GM23338 (cell line): Measurements from ENCODE around the gene DGCR8. TPM values are rescaled to one million over a fixed set of nuclear protein-coding genes. Genes with fewer than 3 reads are reported as not detected.
A peak's percentile ranks its signal among the peaks of the same experiment; 100 is the strongest.

Experiments used
- ATAC-seq: fragments of 200-7000 bp; cut with Tn5 transposase; 3 replicates; pipeline ENCODE4 v1.9.1; 2020
- DNase-seq: peaks from one replicate; pipeline ENCODE4 v3.0.0-alpha.2; 2015; ENCODE audit warnings: low spot score
- H2AFZ ChIP-seq: fragments of 200-600 bp; sonication (generic); 2 replicates; pipeline ENCODE4 v1.8.0; 2016; ENCODE audit warnings: antibody characterized with exemption, mild to moderate bottlenecking, moderate library complexity
- H3F3A ChIP-seq: fragments of 200-600 bp; sonication (generic); replicated peaks from 2 replicates; pipeline ENCODE4 v1.8.0; 2017; ENCODE audit warnings: antibody characterized with exemption, mixed run types, low read depth
- H3K27ac ChIP-seq: fragments of 200-600 bp; sonication (generic); 2 replicates; pipeline ENCODE4 v1.6.1; 2016; ENCODE audit warnings: low read depth
- H3K27me3 ChIP-seq: fragments of 200-600 bp; sonication (generic); 2 replicates; pipeline ENCODE4 v1.8.0; 2016; ENCODE audit warnings: mild to moderate bottlenecking, mixed run types, moderate library complexity; ENCODE audit not compliant: insufficient read depth
- H3K36me3 ChIP-seq: fragments of 200-600 bp; sonication (generic); 2 replicates; pipeline ENCODE4 v1.8.0; 2016; ENCODE audit warnings: mild to moderate bottlenecking; ENCODE audit not compliant: insufficient read depth
- H3K4me1 ChIP-seq: fragments of 200-600 bp; sonication (generic); 2 replicates; pipeline ENCODE4 v1.8.0; 2016; ENCODE audit warnings: mild to moderate bottlenecking, moderate library complexity; ENCODE audit not compliant: insufficient read depth
- H3K4me2 ChIP-seq: fragments of 200-600 bp; sonication (generic); 2 replicates; pipeline ENCODE4 v1.7.1; 2017; ENCODE audit warnings: mixed run types
- H3K4me3 ChIP-seq: fragments of 200-600 bp; sonication (generic); 2 replicates; pipeline ENCODE4 v1.6.1; 2016; ENCODE audit warnings: mixed run types
- H3K79me2 ChIP-seq: fragments of 200-600 bp; sonication (generic); replicated peaks from 2 replicates; pipeline ENCODE4 v1.8.0; 2017; ENCODE audit warnings: mild to moderate bottlenecking; ENCODE audit not compliant: insufficient read depth
- H3K9me2 ChIP-seq: fragments of 200-600 bp; sonication (generic); 2 replicates; pipeline ENCODE4 v1.8.0; 2017; ENCODE audit not compliant: insufficient read depth
- H4K20me1 ChIP-seq: fragments of 200-600 bp; sonication (generic); replicated peaks from 2 replicates; pipeline ENCODE4 v1.8.0; 2017; ENCODE audit warnings: mild to moderate bottlenecking; ENCODE audit not compliant: insufficient read depth
- H3K27ac Mint-ChIP-seq: 2 replicates; pipeline ENCODE4 v1.8.0; 2020; ENCODE audit warnings: inconsistent platforms, mild to moderate bottlenecking, moderate library complexity, mixed read lengths
- H3K27me3 Mint-ChIP-seq: 3 replicates; pipeline ENCODE4 v1.8.0; 2022; ENCODE audit warnings: low read depth, mild to moderate bottlenecking, moderate library complexity, mixed read lengths, inconsistent platforms; ENCODE audit not compliant: insufficient read depth, poor library complexity
- H3K36me3 Mint-ChIP-seq: 3 replicates; pipeline ENCODE4 v1.8.0; 2021; ENCODE audit warnings: low read depth, mild to moderate bottlenecking, inconsistent platforms, moderate library complexity, mixed read lengths
- H3K4me1 Mint-ChIP-seq: 3 replicates; pipeline ENCODE4 v1.8.0; 2020; ENCODE audit warnings: mild to moderate bottlenecking, inconsistent platforms, mixed read lengths
- H3K4me3 Mint-ChIP-seq: 3 replicates; pipeline ENCODE4 v1.8.0; 2021; ENCODE audit warnings: moderate library complexity, mild to moderate bottlenecking, inconsistent platforms, mixed read lengths
- H3K9me3 Mint-ChIP-seq: 3 replicates; pipeline ENCODE4 v1.8.0; 2020; ENCODE audit warnings: moderate library complexity, mild to moderate bottlenecking, inconsistent platforms, mixed read lengths
- CREB1 ChIP-seq: fragments of 250-450 bp; sonication (Bioruptor Pico); IDR thresholded peaks from 2 replicates; pipeline ENCODE4 v1.5.0; 2020; ENCODE audit warnings: low read depth, mild to moderate bottlenecking, moderate library complexity
- EZH2phosphoT487 ChIP-seq: fragments of 200-600 bp; sonication (generic); IDR thresholded peaks from one replicate; pipeline ENCODE4 v1.8.1; 2018; ENCODE audit warnings: antibody characterized with exemption; ENCODE audit not compliant: unreplicated experiment
- ZNF114 ChIP-seq: fragments of 250-450 bp; sonication (Bioruptor Pico); IDR thresholded peaks from 2 replicates; pipeline ENCODE4 v1.5.0; 2020; ENCODE audit warnings: mild to moderate bottlenecking, moderate library complexity
- ZNF331 ChIP-seq: fragments of 250-450 bp; sonication (Bioruptor Pico); IDR thresholded peaks from 2 replicates; pipeline ENCODE4 v1.5.0; 2020; ENCODE audit warnings: low read depth, mild to moderate bottlenecking, moderate library complexity
- polyA plus RNA-seq: library from polyadenylated mRNA; unstranded; fragments of >200 nt; fragmentation: Nextera tagmentation; extraction: Ambion mirVana; gene quantifications from 2 replicates; pipeline ENCODE4 v1.2.1, GENCODE V29; 2016
- total RNA-seq: library from RNA; depleted of rRNA; stranded (reverse); fragments of >200 nt; shearing (Covaris generic); gene quantifications from 2 replicates; pipeline ENCODE4 v1.2.3, GENCODE V29; 2014
- TF ChIP-seq, protein P1 (sequence below): IDR thresholded peaks from one replicate; pipeline ENCODE4 v1.6.1; 2018; ENCODE audit warnings: antibody characterized with exemption; ENCODE audit not compliant: unreplicated experiment
- TF ChIP-seq, protein P2 (sequence below), 2 experiments: fragments of 200-600 bp in 1 of 2; sonication (generic) in 1 of 2; conservative IDR thresholded peaks; 2 replicates each; pipeline versions ENCODE4 v1.5.1 to v1.6.1; 2016 to 2017; ENCODE audit warnings: antibody characterized with exemption in 2 of 2, low read depth in 2 of 2, mild to moderate bottlenecking in 2 of 2, moderate library complexity in 1 of 2

Gene DGCR8
- total and polyA plus RNA-seq, 2 experiments from 2014 or later = 12.2 to 48.9 TPM

DNA sequence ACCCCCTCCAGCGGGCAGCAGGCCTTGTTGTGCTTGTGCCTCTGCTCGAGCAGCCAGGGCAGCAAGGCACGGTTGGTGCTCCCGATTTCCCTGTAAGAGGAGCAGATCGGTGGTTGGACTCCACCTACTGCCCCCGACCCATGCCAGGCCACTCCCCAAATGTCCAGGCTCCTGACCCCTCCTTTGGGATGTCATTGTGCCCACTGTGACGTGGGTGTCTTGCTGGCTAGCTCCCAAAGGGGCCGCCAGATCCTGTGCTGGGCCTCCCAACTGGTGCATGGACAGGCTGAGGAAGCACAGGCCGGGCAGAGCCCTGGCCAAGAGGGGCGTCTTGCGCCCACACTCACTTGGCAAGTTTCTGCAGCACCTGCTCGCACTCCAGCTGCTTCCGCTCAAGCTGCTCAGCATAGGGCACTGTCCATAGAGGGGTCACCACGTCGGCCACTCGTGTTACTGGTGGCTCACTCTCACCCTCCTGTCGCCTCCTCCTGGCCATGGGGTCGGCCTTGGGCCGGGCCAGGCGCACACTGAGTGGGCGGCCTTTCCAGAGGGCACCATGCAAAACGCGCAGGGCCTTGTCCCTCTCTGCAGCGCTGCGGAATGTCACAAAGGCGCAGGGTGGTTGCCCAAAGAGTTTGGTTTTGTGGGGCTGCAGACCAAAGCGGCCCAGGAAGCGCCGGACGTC, 35.8 kb downstream of the DGCR8 start, which contains the start of gene RANBP1:
Gene RANBP1 (plus strand): TSS at position 414 of the 685 bp plus-strand sequence. CDS start 81 bp downstream, at position 495.
- H2AFZ ChIP-seq = no peak within 1 kb of the TSS
- H4K20me1 ChIP-seq = peaks cover 18% of the 10 kb centered on the region
- peaks cover 16% of the 10 kb centered on the region for H3K4me1 ChIP-seq
- DNase-seq (peak; percentile 21), ATAC-seq (no peak; the same call in 1 of the 3 replicates)
- H3K27me3 Mint-ChIP-seq = peaks cover 37% of the 10 kb centered on the region
- H3K4me3 Mint-ChIP-seq = peak within 1 kb of the TSS; percentile 90
- H3K4me3 ChIP-seq = peak within 1 kb of the TSS; percentile 98
- peaks cover 21% of the 10 kb centered on the region for H3K36me3 ChIP-seq
- H3F3A ChIP-seq = peaks cover 13% of the 10 kb centered on the region
- TF ChIP-seq, protein P1, sequence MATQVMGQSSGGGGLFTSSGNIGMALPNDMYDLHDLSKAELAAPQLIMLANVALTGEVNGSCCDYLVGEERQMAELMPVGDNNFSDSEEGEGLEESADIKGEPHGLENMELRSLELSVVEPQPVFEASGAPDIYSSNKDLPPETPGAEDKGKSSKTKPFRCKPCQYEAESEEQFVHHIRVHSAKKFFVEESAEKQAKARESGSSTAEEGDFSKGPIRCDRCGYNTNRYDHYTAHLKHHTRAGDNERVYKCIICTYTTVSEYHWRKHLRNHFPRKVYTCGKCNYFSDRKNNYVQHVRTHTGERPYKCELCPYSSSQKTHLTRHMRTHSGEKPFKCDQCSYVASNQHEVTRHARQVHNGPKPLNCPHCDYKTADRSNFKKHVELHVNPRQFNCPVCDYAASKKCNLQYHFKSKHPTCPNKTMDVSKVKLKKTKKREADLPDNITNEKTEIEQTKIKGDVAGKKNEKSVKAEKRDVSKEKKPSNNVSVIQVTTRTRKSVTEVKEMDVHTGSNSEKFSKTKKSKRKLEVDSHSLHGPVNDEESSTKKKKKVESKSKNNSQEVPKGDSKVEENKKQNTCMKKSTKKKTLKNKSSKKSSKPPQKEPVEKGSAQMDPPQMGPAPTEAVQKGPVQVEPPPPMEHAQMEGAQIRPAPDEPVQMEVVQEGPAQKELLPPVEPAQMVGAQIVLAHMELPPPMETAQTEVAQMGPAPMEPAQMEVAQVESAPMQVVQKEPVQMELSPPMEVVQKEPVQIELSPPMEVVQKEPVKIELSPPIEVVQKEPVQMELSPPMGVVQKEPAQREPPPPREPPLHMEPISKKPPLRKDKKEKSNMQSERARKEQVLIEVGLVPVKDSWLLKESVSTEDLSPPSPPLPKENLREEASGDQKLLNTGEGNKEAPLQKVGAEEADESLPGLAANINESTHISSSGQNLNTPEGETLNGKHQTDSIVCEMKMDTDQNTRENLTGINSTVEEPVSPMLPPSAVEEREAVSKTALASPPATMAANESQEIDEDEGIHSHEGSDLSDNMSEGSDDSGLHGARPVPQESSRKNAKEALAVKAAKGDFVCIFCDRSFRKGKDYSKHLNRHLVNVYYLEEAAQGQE = no peak
- TF ChIP-seq ZNF114 (CRISPR knock-in tag) = no peak
- TF ChIP-seq, protein P2, sequence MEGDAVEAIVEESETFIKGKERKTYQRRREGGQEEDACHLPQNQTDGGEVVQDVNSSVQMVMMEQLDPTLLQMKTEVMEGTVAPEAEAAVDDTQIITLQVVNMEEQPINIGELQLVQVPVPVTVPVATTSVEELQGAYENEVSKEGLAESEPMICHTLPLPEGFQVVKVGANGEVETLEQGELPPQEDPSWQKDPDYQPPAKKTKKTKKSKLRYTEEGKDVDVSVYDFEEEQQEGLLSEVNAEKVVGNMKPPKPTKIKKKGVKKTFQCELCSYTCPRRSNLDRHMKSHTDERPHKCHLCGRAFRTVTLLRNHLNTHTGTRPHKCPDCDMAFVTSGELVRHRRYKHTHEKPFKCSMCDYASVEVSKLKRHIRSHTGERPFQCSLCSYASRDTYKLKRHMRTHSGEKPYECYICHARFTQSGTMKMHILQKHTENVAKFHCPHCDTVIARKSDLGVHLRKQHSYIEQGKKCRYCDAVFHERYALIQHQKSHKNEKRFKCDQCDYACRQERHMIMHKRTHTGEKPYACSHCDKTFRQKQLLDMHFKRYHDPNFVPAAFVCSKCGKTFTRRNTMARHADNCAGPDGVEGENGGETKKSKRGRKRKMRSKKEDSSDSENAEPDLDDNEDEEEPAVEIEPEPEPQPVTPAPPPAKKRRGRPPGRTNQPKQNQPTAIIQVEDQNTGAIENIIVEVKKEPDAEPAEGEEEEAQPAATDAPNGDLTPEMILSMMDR (conservative IDR thresholded peaks at IDR 0.05; ENCODE audit: low read depth in 2 of 2) = 0 out of 4 replicates have a peak, but pooled peaks of 1 of the 2 experiments have one; percentile 16
- TF ChIP-seq EZH2phosphoT487 = no peak
- H3K4me2 ChIP-seq = peak within 1 kb of the TSS; percentile 93
- no peaks in the 10 kb centered on the region for H3K27me3 ChIP-seq
- H3K4me1 Mint-ChIP-seq = peaks cover 15% of the 10 kb centered on the region
- peaks cover 48% of the 10 kb centered on the region for H3K79me2 ChIP-seq
- no peaks in the 10 kb centered on the region for H3K9me3 Mint-ChIP-seq
- H3K27ac ChIP-seq = peak within 1 kb of the TSS; percentile 74; the same call in 1 of the 2 replicates
- peaks cover 57% of the 10 kb centered on the region for H3K36me3 Mint-ChIP-seq
- no peaks in the 10 kb centered on the region for H3K9me2 ChIP-seq
- H3K27ac Mint-ChIP-seq = peak within 1 kb of the TSS; percentile 93

GRCh38 chr22:20116376-20116950, 36.4 kb downstream of the DGCR8 start:
- Histone ChIP-seq H4K20me1 (peaks cover 20% of the 10 kb centered on the region), H3K4me2 (peak overlapping the region; percentile 93), H3K4me3 (peak overlapping the region; percentile 98), H3F3A (peaks cover 9% of the 10 kb centered on the region; the same call in 1 of the 2 replicates), H3K4me1 (peaks cover 16% of the 10 kb centered on the region), H3K36me3 (peaks cover 28% of the 10 kb centered on the region), H3K79me2 (peaks cover 54% of the 10 kb centered on the region), H3K9me2 (no peaks in the 10 kb centered on the region), H2AFZ (no peak overlapping the region), H3K27me3 (no peaks in the 10 kb centered on the region), H3K27ac (peak overlapping the region; percentile 74; the same call in 1 of the 2 replicates)
- Mint-ChIP-seq H3K36me3 (peaks cover 57% of the 10 kb centered on the region), H3K9me3 (no peaks in the 10 kb centered on the region), H3K27ac (peak overlapping the region; percentile 93), H3K4me1 (peaks cover 15% of the 10 kb centered on the region), H3K27me3 (peaks cover 36% of the 10 kb centered on the region), H3K4me3 (peak overlapping the region; percentile 90)
- DNase-seq = peak; percentile 20
- peak; percentile 13 for ATAC-seq
- TF ChIP-seq CREB1 (CRISPR knock-in tag) (no peak), ZNF114 (CRISPR knock-in tag) (no peak), ZNF331 (no peak)
- TF ChIP-seq, protein P1 = no peak
